HCT116 (cell line): ENCODE measurements around the gene KYNU. TPM values are rescaled to one million over a fixed set of nuclear protein-coding genes. Genes with fewer than 3 reads are reported as not detected.

Experiments
- ATAC-seq: fragments of 200-7000 bp; cut with Tn5 transposase; 2 replicates; pipeline ENCODE4 v1.9.1; 2020; ENCODE audit warnings: mild to moderate bottlenecking, moderate library complexity
- BruUV-seq: library from RNA; stranded (reverse); fragments of 400-500 nt; replicated peaks from 2 replicates; lab custom pipeline; 2021; lab: Mats Ljungman, UMichigan
- CTCF ChIA-PET: fragments of 300-600 bp; sonication (Branson Sonifier 250); formaldehyde crosslinking; loops from one replicate; lab custom pipeline; 2021; ENCODE audit warnings: antibody characterized with exemption; lab: Charles Lee
- POLR2A ChIA-PET: fragments of 300-600, 350-600 bp; sonication (Branson Sonifier 250); formaldehyde crosslinking; loops from one replicate; lab custom pipeline; 2021; ENCODE audit warnings: antibody characterized with exemption; lab: Charles Lee
- RAD21 ChIA-PET, 2 experiments: fragments of 300-600 bp; sonication (Branson Sonifier 250); formaldehyde crosslinking; loops; one replicate each; lab custom pipeline; 2023; ENCODE audit warnings: low total read pairs in 2 of 2; ENCODE audit not compliant: uncharacterized antibody in 2 of 2, unreplicated experiment in 2 of 2, low non-redundant PET in 1 of 2; lab: Charles Lee
- DNase-seq: peaks from one replicate; pipeline ENCODE4 v3.0.0-alpha.2; 2010; ENCODE audit warnings: low read depth, low spot score
- H2AFZ ChIP-seq: fragments of 200-600 bp; shearing (Covaris generic), sonication (generic); 2 replicates; pipeline ENCODE4 v1.6.1; 2017; ENCODE audit warnings: low read depth, mixed run types, mixed read lengths, antibody characterized with exemption, low read length; ENCODE audit not compliant: poor library complexity, severe bottlenecking
- H3K27ac ChIP-seq: 2 replicates; pipeline ENCODE4 v1.5.1; 2012; ENCODE audit warnings: low read depth, low read length
- H3K27me3 ChIP-seq: fragments of 200-600 bp; sonication (generic); 2 replicates; pipeline ENCODE4 v1.6.1; 2016; ENCODE audit warnings: mixed run types, low read length, mixed read lengths; ENCODE audit not compliant: insufficient read depth
- H3K36me3 ChIP-seq, 2 experiments: fragments of 200-500 bp in 1 of 2; fragments of 200-600 bp in 1 of 2; sonication (Bioruptor generic) in 1 of 2; sonication (generic) in 1 of 2; 2 replicates each; pipeline versions ENCODE4 v1.5.1 to v1.6.1; 2014 to 2016; ENCODE audit warnings: low read length in 2 of 2, inconsistent platforms in 1 of 2, mixed read lengths in 1 of 2, mixed run types in 1 of 2; ENCODE audit not compliant: insufficient read depth in 2 of 2, control insufficient read depth in 1 of 2
- H3K4me1 ChIP-seq, 2 experiments: fragments of 200-600 bp in 1 of 2; sonication (generic) in 1 of 2; 2 replicates each; pipeline versions ENCODE4 v1.5.1 to v1.6.1; 2012 to 2017; ENCODE audit warnings: low read length in 2 of 2, inconsistent platforms in 1 of 2, mild to moderate bottlenecking in 1 of 2, mixed read lengths in 1 of 2, mixed run types in 1 of 2, moderate library complexity in 1 of 2; ENCODE audit not compliant: insufficient read depth in 2 of 2, control insufficient read depth in 1 of 2
- H3K4me2 ChIP-seq: fragments of 200-600 bp; sonication (generic); 2 replicates; pipeline ENCODE4 v1.6.1; 2017; ENCODE audit warnings: mixed run types, low read length, mixed read lengths
- H3K4me3 ChIP-seq, 2 experiments: fragments of 200-600 bp in 1 of 2; sonication (generic) in 1 of 2; replicated peaks in 1 of 2; 2 replicates each; pipeline ENCODE4 v1.5.1; 2011 to 2016; ENCODE audit warnings: low read length in 2 of 2, control low read depth in 1 of 2, low read depth in 1 of 2, mild to moderate bottlenecking in 1 of 2, mixed read lengths in 1 of 2, mixed run types in 1 of 2
- H3K79me2 ChIP-seq: fragments of 200-600 bp; sonication (generic); 2 replicates; pipeline ENCODE4 v1.6.1; 2017; ENCODE audit warnings: mild to moderate bottlenecking, mixed run types, low read length, moderate library complexity, mixed read lengths; ENCODE audit not compliant: insufficient read depth
- H3K9ac ChIP-seq: fragments of 200-600 bp; sonication (generic); 2 replicates; pipeline ENCODE4 v1.6.1; 2016; ENCODE audit warnings: low read length, mixed read lengths
- H3K9me2 ChIP-seq: fragments of 200-600 bp; sonication (generic), shearing (Covaris generic); 2 replicates; pipeline ENCODE4 v1.6.1; 2017; ENCODE audit warnings: mixed run types, mild to moderate bottlenecking, moderate library complexity; ENCODE audit not compliant: insufficient read depth
- H3K9me3 ChIP-seq, 2 experiments: fragments of 200-500 bp in 1 of 2; fragments of 200-600 bp in 1 of 2; sonication (Bioruptor generic) in 1 of 2; sonication (generic) in 1 of 2; 2 replicates each; pipeline ENCODE4 v1.6.1; 2014 to 2017; ENCODE audit warnings: low read length in 2 of 2, mixed read lengths in 2 of 2, inconsistent platforms in 1 of 2, low read depth in 1 of 2, mild to moderate bottlenecking in 1 of 2, mixed run types in 1 of 2, moderate library complexity in 1 of 2; ENCODE audit not compliant: control insufficient read depth in 1 of 2, insufficient read depth in 1 of 2
- H4K20me1 ChIP-seq: fragments of 200-600 bp; sonication (generic), shearing (Covaris generic); 2 replicates; pipeline ENCODE4 v1.6.1; 2017; ENCODE audit warnings: mixed run types, mild to moderate bottlenecking, moderate library complexity; ENCODE audit not compliant: insufficient read depth
- ATF3 ChIP-seq: IDR thresholded peaks from 2 replicates; pipeline ENCODE4 v1.6.1; 2012
- CEBPB ChIP-seq: IDR thresholded peaks from 2 replicates; pipeline ENCODE4 v1.6.1; 2012; ENCODE audit warnings: low read depth
- EGR1 ChIP-seq: IDR thresholded peaks from 2 replicates; pipeline ENCODE4 v1.6.1; 2012; ENCODE audit warnings: low read depth
- EZH2 ChIP-seq: fragments of 200-600 bp; sonication (generic); IDR thresholded peaks from 2 replicates; pipeline ENCODE4 v1.6.1; 2017; ENCODE audit warnings: antibody characterized with exemption, mixed run types
- JUND ChIP-seq: IDR thresholded peaks from 2 replicates; pipeline ENCODE4 v1.6.1; 2012
- POLR2A ChIP-seq: IDR thresholded peaks from 2 replicates; pipeline ENCODE4 v1.7.0; 2011; ENCODE audit warnings: borderline replicate concordance; ENCODE audit not compliant: insufficient read depth, insufficient read length; ENCODE audit errors: extremely low read depth
- POLR2AphosphoS5 ChIP-seq: IDR thresholded peaks from 2 replicates; pipeline ENCODE4 v1.6.1; 2011; ENCODE audit warnings: mild to moderate bottlenecking, low read depth, low read length, moderate library complexity
- RAD21 ChIP-seq: IDR thresholded peaks from 2 replicates; pipeline ENCODE4 v1.6.1; 2012; ENCODE audit warnings: low read depth, mild to moderate bottlenecking
- SIN3A ChIP-seq: IDR thresholded peaks from 2 replicates; pipeline ENCODE4 v1.6.1; 2012; ENCODE audit warnings: low read depth
- SRF ChIP-seq: IDR thresholded peaks from 2 replicates; pipeline ENCODE4 v1.6.1; 2012; ENCODE audit warnings: low read depth
- intact Hi-C: fragments of 100-400 bp; cut with micrococcal nuclease; formaldehyde crosslinking; loops from 2 replicates; pipeline ENCODE4 v1.10.0; 2022
- total RNA-seq: library from RNA; stranded (reverse); gene quantifications from one replicate; pipeline ENCODE4 v1.2.1, GENCODE V29; 2021; ENCODE audit not compliant: unreplicated experiment
- TF ChIP-seq, protein P1 (sequence below): IDR thresholded peaks from 2 replicates; pipeline ENCODE4 v1.6.1; 2011; ENCODE audit warnings: mild to moderate bottlenecking, low read length, moderate library complexity; ENCODE audit not compliant: insufficient replicate concordance; ENCODE audit errors: extremely low read depth
- TF ChIP-seq, protein P2 (sequence below): IDR thresholded peaks from 2 replicates; pipeline ENCODE4 v1.6.1; 2012

Gene KYNU
- total RNA-seq, 1 experiment from 2014 or later, result 0.22 TPM

DNA sequence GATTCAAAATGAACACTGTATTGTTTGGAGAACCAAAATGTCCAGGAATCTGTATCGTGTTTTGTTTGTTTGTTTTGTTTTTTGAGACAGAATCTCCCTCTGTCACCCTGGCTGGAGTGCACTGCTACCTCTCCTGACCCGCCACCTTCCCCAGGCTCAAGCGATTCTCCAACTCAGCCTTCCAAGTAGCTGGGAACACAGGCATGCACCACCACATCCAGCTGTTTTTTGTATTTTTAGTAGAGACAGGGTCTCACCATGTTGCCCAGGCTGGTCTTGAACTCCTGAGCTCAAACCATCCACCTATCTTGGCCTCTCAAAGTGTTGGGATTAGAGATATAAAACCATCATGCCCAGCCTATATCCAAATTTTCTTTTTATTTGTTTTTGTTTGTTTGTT is 74.6 kb downstream of the KYNU start (continued):
- TF ChIP-seq POLR2A (no peak), ATF3 (no peak)

DNA sequence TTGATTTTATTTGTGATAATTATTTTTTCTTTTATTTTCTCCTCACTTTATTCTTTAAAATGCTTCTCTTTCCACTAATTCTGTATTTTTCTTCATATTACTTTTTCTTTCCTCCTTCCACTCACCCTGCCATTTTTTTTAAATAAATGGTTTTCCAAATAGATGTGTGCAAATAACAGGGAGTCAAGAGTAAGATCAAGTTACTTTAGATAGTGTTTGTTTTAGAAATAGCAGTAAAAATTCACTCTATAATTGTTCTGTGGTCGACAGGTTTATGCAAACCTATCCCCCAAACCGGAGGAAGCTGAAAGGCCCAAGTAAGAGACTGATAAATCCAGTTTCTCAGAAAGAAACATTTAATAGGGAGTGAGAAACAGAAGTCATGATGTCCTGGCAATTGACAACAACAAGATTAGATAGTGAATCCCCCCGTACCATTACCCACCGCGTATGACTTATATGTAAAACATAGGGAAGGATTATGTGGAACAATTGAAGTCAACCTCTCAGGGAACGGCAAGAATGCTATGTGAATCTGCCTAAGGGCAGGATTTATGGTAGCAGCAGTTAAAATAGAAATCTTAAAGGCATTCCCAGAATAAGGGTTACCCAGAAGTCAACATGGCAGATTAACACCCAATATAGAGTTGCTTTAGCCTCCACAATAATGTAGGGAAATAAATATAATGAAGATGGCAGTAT is 75.5 kb downstream of the KYNU start:
- Histone ChIP-seq H3K27me3 (no peaks in the 10 kb centered on the region), H4K20me1 (no peaks in the 10 kb centered on the region), H3K79me2 (no peaks in the 10 kb centered on the region), H3K9me3 (no peaks in the 10 kb centered on the region), H2AFZ (no peak overlapping the region), H3K9ac (no peak overlapping the region), H3K36me3 (no peaks in the 10 kb centered on the region), H3K4me2 (no peak overlapping the region), H3K27ac (no peak overlapping the region), H3K4me3 (no peak overlapping the region), H3K4me1 (no peaks in the 10 kb centered on the region), H3K9me2 (no peaks in the 10 kb centered on the region)
- POLR2A ChIA-PET, result no interaction called here
- intact Hi-C loops, result no loop called here
- no peak for DNase-seq
- RAD21 ChIA-PET, result no interaction called here
- CTCF ChIA-PET, result no interaction called here
- no TSS peak for BruUV-seq
- TF ChIP-seq POLR2AphosphoS5 (no peak), RAD21 (no peak), JUND (no peak), CEBPB (no peak), SRF (no peak), EGR1 (no peak), EZH2 (no peak), SIN3A (no peak), POLR2A (no peak)
- TF ChIP-seq, protein P1, sequence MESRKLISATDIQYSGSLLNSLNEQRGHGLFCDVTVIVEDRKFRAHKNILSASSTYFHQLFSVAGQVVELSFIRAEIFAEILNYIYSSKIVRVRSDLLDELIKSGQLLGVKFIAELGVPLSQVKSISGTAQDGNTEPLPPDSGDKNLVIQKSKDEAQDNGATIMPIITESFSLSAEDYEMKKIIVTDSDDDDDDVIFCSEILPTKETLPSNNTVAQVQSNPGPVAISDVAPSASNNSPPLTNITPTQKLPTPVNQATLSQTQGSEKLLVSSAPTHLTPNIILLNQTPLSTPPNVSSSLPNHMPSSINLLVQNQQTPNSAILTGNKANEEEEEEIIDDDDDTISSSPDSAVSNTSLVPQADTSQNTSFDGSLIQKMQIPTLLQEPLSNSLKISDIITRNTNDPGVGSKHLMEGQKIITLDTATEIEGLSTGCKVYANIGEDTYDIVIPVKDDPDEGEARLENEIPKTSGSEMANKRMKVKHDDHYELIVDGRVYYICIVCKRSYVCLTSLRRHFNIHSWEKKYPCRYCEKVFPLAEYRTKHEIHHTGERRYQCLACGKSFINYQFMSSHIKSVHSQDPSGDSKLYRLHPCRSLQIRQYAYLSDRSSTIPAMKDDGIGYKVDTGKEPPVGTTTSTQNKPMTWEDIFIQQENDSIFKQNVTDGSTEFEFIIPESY, result no peak
- TF ChIP-seq, protein P2, sequence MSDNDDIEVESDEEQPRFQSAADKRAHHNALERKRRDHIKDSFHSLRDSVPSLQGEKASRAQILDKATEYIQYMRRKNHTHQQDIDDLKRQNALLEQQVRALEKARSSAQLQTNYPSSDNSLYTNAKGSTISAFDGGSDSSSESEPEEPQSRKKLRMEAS, result no peak
- ATAC-seq, result no peak
